HG02981 (cell line): ENCODE results near the gene PDCD6IP.
"Not testable (repeated sequence)": the region's sequence is repeated elsewhere in the genome, so short reads cannot be mapped to it uniquely, and the experiment has no call there.

ENCODE experiments used
- ATAC-seq: cut with Tn5 transposase; IDR thresholded peaks from one replicate; pipeline ENCODE4 v1.9.1; 2021; ENCODE audit warnings: mild to moderate bottlenecking, moderate library complexity; ENCODE audit not compliant: unreplicated experiment

PDCD6IP gene

DNA sequence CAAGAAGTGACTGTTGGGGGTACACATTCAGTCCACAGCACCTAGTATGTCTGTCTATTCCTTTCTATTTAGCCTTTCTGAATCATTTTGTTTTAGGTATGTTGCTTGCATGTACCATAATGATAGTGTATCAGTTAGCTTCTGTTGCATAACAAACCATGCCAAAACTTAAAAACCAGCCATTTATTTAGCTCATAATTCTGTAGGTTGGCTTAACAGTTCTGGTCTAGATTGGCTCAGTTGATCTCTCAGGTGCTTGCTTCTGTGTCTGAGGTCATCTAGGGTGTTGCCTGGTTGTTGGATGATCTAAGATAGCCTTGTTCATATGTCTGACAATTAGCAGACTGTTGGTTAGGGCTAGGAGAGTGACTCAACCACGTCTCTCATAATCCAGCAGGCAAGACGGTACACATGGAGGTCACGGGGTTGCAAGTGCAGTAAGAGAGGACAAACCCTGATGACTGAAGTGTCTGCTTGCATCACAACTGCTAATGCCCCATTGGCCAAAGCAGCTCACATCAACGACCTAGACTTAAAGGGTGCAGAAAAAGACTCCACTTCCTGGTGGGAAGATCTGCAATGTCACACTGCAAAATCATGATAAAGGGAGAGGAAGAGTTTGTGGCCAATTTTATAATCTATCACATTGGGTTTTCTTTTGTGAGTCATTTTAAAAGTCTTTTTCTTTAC lies 6.8 kb upstream of the PDCD6IP start:
- no peak for ATAC-seq

DNA sequence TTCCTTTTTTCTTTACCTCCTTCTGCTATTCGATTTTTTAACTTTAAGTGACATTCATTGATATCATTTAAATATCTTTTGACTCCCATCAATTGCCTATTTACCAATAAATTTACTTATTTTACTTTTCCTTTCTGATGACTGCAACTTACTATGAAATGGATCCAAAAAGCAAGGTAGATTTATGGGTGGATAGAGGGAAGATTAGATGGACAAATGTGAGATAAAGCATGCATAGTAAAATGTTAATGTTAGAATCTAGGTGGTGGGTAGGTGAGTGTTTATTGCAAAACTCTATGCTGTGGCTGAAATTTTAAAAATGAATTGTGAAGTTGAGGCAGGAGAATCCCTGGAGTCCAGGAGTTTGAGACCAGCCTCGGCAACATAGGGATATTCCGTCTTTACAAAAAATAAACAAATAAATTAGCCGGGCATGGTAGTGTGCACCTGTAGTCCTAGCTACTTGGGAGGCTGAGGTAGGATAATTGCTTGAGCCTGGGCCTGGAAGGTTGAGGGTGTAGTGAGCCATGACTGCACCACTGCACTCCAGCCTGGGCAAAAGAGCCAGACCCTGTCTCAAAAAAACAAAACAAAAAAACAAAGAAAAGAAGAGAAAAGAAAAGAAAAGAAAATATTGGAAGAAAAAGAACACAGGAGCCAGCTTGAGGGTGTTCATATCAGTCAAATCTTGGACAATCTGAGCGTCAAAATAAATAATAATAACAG lies 6.1 kb upstream of the PDCD6IP start:
- no peak for ATAC-seq

DNA sequence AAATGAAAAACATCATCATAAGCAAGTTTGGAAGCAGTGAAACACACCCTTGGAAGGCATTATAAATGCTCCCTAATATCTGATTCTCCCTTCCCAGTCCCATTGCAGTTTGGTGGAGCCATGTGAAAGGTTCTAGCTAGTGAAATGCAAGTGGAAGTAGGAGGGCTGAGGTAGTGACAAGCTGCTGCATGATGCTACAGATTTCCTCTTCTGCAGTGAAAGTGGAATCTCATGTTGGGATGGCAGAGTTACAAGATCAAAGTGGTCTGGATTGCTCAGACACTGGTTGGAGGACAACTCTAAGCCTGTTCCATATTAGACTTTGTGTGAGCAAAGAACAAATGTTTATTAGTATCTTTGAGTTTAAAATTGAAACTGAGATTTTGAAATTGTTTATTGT lies 3.3 kb upstream of the PDCD6IP start:
- no peak for ATAC-seq

DNA sequence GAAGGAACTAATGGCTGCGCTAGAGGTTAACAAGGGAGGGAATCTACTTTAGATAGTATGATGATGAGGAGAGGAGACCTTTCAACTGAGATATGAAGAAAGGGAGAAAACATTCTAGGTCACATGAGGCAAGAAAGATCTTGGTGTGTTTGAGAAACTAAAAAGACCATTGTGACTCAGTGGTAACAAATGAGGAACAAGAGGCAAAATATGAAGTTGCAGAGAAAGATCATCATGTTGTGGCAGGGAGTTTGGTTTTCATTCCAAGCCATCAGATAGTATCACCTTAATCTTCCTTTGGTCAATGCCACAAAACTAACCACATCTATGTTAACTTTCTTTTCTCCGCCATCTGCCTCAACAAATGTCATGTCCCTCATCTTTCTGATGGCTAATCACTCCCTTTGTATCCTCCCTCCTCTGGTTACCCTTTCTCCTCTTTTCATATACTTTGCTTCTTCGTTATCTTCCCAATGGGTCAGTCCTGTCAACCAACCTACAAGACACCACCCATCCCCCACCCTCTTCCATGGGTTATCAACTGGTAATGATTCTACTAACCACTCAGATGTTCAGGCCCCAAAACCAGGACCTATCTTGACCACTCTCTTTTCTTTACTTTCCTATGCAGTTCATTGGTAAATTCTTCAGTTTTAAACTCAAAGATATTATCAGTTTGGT lies 2.4 kb upstream of the PDCD6IP start:
- no peak for ATAC-seq

DNA sequence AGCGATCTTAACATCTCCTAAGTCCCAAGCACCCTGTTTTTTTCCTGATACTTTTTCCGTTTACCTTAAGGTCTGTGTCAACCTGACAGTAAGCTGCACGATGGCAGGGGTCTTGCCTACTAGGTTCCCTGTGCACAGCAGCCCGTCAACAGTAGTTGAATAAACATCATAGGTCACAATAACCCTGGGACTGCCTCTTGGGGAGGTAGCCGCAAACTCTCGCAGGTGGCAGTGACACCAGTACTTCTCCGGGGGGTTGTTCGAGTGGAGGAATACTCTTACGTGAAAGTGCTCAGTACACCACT lies 365 bp upstream of the PDCD6IP start:
- ATAC-seq: peak; percentile 45

DNA sequence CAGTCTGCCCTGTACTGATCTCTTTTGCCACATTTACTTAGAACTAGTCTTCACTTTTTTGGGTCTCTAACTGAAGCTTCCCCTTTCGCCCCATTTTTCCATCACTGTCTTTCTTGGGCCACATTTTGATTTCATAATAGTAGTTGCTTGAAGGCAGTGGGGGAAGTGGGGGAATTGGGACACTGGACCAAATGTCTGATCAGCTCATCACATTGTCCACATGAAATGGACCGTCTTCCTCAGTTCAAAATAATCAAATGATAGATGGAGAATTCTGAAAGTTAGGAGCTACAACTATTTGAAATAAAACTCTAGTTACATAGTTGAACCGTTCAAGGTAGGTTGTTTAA lies 747 bp downstream of the PDCD6IP start:
- no peak for ATAC-seq

DNA sequence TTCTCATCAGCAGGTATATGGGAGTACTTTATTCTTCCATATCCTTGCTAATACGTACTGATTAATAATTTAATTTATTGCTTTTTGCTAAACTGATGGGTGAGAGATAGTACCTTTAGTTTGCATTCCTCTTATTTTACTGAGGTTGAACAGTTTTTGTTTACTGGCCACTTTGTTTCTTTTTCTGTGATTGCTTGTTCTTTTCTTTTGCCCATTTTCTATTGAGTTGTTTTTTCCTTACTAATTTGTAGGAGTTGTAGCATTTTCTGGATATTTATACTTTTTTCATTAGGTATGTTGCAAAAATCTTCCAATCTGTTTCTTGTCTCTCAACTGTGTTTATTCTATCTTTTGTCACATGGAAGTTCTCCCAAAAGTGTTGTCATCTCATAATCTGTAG lies 4.8 kb downstream of the PDCD6IP start:
- ATAC-seq: no peak

DNA sequence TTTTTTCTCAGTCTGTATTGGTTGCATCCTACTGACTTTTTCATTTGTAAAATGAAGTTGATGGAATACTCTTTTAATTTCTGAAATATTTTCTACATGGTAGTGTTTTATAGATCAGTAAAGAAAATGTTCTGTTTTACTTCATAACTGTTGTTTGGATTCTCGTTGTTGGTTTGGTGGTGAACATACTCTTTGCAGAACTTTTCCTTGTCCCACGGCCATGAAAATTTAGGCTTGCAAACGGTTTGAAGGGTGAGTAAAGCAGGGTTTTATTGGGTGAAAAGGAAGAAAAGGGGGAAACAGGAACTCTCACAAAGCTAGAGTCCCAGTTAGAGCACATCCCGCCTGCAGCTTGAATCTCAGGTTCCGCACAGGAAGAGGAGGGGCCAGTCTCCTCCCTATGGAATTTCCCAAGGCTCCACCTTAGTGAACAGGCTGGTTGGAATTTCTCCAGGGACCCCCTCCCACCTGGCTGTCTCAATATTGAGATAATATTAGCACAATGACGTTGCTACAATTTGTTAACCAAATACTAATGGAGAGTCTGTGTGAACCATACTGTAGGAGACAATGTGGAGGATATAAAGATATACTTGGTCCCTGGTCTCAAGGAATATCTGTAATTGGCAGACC lies 5.6 kb downstream of the PDCD6IP start:
- no peak for ATAC-seq

DNA sequence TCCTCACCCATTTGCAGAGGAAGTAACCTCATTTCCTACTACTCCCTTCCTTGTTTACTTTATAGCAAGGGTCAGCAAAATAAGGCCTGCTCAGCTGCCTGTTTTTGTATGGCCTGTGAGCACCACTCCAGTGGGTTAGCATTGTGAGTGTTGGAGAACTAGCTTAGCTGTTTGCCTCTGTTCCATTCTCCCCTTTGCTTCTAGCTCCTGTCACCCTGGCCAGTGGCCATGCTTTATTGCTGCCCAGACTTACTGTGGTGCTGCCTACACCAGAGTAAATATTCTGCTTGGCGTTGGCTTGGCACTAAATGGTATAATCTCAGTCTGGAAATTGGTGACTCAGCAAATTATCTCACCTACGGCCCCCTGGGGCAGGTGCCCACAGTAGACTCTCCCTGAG lies 8.8 kb downstream of the PDCD6IP start:
- ATAC-seq: no peak

DNA sequence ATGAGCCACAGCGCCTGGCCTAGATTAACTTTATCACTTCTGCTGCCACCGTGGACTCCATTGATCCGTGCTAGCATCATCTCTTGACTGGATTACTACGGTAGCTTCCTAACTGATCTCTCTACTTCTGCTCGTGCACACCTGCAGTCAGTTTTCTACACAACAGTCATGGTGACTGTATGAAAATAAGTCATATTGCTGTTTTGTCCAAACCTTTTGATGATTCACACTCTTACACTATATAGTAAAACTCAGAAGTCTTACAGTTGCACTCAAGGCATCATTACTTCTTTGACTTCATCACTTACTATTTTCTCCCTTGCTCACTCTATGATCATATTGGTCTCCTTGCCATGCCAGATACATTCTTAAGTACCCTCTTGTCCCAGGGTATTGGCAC lies 10.1 kb downstream of the PDCD6IP start:
- no peak for ATAC-seq

DNA sequence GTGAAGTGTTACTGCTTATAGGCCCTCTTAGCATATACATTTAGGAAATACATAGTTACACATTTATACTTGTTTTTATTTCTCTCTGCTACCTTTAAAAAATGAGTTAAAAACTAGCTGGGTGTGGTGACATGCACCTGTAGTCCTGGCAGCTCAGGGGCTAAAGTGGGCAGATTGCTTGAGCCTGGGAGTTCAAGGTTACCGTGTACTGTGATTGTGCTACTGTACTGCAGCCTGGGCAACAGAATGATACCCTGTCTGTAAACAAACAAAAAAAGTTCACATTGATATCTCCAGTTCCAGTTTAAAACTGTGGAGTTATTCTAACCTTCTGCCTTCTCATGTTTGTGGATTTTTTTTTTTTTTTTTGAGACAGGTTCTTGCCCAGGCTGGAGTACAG lies 12.1 kb downstream of the PDCD6IP start:
- ATAC-seq: no peak

DNA sequence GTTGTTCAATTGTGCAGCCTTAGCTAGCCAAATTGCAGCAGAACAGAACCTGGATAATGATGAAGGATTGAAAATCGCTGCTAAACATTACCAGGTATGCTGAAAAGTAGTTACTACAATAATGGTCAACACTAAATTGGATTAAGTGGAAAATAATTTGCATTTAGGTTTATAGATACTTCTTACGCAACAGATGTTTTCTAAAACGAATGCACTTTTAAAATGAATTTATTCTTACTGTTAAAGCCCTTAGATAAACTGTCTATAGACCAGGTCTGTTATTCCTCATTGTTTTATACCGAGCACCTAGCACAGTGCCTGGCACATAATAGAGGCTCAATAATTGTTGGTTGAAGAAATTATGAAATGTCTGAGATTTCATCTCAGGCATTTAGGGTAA lies 23.6 kb downstream of the PDCD6IP start:
- no peak for ATAC-seq

DNA sequence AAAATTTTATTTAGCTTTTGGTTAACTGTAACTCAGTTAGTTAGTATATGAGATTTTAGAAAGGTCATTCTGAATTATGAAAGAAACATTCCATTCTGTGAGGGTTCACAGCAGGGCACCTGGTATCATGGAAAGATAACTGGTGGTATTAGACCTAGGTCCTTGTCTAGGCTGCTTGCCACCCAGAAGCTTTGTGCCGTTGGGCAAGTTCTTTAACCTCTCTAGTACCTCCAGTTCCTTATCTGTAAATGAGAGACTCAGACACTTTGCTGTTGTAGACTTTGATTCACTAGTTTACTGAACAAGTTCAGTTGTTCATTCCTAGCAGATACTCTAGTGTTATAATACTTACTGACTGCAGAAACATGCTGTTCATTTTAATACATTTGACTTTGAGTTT lies 25.4 kb downstream of the PDCD6IP start:
- no peak for ATAC-seq

DNA sequence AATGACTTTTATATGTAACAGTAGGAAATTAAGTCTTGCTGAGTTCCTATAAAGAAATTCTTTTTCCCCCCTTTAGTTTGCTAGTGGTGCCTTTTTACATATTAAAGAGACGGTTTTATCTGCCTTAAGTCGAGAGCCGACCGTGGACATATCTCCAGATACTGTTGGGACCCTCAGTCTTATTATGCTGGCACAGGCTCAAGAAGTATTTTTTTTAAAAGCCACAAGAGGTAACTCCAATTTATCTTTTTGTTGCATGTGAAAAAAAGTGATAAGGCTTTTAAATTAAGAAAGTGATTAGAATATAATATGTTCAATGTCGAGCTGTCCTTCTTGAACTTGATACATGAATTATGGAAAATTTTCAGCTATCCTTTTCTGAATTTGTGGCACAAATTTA lies 26.7 kb downstream of the PDCD6IP start:
- no peak for ATAC-seq

DNA sequence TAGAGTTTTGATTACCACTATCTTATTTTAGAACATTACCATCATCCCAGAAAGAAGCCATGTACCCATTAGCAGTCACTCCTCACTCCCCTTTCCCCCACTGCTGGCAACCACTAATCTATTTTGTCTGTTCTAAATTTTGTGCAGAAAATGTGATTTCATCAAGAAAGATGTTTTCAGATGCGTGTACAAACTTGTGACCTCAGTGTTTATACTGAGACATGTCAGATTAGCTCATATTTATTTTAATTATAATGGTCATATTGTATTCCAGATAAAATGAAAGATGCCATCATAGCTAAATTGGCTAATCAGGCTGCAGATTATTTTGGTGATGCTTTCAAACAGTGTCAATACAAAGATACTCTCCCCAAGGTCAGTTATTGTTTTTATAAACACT lies 27.8 kb downstream of the PDCD6IP start:
- ATAC-seq: no peak

DNA sequence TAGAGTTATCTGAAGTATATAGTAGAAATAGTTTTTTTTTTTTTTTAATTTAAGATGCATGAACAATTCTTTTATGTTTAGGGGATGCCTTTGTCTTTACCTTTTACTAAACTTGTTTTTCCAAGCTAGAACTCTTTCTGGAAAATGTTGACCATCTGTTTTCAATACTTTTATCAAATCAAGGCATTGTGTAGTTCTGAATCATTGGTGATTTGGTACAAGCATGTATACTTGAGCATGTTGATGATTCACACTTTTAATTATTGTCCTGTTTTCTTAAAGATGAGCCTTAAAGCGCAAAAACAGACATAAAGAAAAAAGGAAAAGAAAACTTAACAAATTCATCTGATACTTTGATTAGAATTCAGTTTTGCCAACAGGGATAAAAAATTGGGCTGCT lies 28.3 kb downstream of the PDCD6IP start:
- no peak for ATAC-seq

DNA sequence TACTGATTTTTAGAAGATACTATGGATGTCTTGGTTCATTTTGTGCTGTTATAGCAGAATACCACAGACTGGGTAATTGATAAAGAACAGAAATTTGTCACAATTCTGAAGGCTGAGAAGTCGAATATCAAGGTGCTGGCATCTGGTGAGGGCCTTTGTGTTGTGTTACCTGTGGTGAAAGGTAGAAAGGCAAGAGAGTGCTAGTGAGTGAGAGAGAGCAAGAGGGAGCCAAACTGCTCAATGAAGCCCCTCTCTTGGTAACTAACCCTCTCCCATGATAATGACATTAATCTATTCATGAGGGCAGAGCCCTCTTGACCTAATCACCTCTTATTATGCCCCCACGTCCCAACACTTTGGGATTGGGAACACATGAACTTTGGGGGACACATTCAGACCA lies 31.3 kb downstream of the PDCD6IP start:
- no peak for ATAC-seq

DNA sequence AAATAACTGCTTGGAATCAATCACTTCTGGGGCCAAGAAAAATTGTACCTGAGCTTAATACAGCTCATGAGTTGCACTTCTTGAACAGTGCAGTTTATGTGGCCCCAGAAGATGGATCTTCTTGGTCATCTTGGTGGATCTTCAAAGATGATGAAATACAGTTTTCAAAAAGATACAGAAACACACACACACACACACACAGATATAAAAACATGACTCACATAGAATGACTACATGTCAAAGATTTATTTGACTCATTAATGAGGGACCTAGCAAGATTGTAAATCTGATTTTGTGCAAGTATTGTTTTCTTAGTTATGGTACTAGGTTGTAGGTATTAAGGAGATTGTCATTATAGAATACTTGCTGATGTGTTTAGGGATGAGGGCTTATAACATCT lies 32.6 kb downstream of the PDCD6IP start:
- ATAC-seq: no peak

DNA sequence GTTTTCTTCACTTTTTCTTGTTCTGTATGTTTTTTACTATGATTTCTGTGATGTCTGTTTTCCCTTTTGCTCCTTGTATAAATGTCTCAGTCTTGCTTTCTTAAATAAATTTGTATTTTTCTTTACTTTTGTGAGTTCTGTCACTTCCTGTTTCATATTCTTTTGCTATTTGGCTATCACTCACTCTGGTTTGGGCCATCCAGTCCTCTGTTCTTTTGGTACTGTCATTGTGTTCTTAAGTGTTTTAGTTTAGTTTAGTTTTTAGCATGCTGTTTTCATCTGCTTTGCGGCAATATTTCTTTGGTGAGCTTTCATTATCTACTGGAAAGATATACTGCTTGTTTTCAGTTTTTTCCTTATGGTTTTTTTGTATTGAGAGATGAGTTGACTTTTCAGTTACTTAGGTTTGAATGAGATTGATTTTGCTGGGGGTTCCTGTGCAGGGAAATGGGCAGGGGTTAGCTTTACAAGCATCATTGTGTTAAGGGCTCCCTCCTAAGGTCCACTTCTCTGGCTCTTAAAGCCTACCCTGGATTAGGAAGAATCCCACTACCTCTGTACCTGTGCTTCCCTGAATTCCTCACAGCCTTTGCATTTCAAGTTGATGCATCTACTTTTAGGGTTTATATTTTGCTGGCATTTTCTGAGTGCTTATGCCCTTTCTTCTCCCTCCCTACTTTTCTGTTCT lies 35.1 kb downstream of the PDCD6IP start:
- ATAC-seq: no peak

DNA sequence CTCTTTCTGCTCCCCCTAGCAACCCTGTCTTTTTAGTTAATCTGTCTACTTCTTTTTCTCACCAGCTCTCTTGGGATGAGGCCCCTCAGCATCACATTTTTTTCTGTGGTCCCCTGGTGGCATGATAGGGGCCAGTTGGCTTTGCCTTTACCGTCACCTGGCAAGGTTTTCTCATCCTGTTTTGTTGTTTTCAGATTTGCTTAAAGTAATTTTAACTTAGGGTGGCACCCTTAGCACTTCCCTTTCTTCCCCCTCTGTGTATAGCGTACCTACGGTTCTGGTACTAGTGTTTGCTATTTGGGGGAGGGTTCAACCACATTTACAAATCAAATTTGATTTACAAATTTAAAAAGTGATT lies 35.6 kb downstream of the PDCD6IP start:
- no peak for ATAC-seq

DNA sequence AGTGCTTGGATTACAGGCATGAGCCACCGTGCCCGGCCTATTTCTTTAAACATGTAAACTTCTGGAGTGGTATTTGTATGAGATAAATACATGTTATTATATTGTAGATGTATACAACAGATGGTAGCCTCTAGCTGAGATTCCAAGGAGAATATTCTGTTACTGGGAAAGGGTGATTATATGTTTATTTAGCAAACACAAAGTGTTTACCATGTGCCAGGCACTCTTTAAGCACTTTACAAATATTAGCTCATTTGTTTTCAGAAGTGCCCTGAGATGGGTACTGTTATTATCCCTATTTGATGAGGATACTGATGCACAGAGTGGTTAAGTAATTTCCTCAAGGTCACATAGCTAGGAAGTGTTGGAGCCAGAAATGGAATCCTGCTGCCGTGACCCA lies 38.8 kb downstream of the PDCD6IP start:
- ATAC-seq: not testable (repeated sequence)

DNA sequence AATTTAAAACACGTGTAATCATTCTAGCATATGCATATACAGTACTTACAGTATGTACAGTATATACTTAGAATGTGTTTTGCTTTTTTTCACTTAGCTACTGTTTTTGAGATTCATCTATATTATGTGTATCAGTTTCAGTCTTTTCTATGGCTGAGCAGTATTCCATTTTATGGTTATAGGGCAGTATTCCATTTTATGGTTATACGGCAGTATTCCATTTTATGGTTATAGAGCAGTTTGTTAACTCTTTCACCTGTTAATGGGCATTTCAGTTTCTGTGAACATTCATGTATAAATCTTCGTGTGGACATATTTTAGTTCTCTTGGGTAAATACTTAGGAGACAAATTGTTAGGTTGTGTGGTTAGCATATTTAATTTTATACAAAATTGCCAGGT lies 40.9 kb downstream of the PDCD6IP start:
- ATAC-seq: no peak
